T-helper 9 cell (primary cell): ENCODE results near the gene ACP2.
A peak's percentile ranks its signal among the peaks of the same experiment; 100 is the strongest.

Experiments
- DNase-seq: peaks from one replicate; pipeline ENCODE4 v3.0.0-alpha.2; 2020
- total RNA-seq, 2 donors: gene quantifications; one replicate each; lab custom pipeline; 2026; lab: John Stamatoyannopoulos, UW

ACP2 gene
- total RNA-seq: 14.5 to 25.2 reads per million in 2 donors

- peak; percentile 75 for DNase-seq
Measured at GRCh38 chr11:47248664-47249377, at the start of gene ACP2. ACP2 (minus strand) TSS chr11:47248814; CDS start chr11:47248789, 25 bp downstream.

- DNase-seq: no peak
Measured at GRCh38 chr11:47296045-47296444, 47.4 kb upstream of the ACP2 start.

GRCh38 chr11:47295385-47295784 lies 46.8 kb upstream of the ACP2 start:
- no peak for DNase-seq

GRCh38 chr11:47289856-47290255 lies 41.2 kb upstream of the ACP2 start:
- no peak for DNase-seq

- no peak for DNase-seq
Measured at GRCh38 chr11:47288066-47288465, 39.5 kb upstream of the ACP2 start.

GRCh38 chr11:47285969-47286770 lies 37.6 kb upstream of the ACP2 start:
- no peak for DNase-seq

GRCh38 chr11:47284151-47284550 lies 35.5 kb upstream of the ACP2 start:
- DNase-seq: no peak

GRCh38 chr11:47282462-47282861 lies 33.8 kb upstream of the ACP2 start:
- no peak for DNase-seq

GRCh38 chr11:47280860-47281259 lies 32.2 kb upstream of the ACP2 start:
- no peak for DNase-seq

GRCh38 chr11:47280099-47280498 lies 31.5 kb upstream of the ACP2 start:
- no peak for DNase-seq

- no peak for DNase-seq
Measured at GRCh38 chr11:47278769-47279168, 30.2 kb upstream of the ACP2 start.

GRCh38 chr11:47278058-47278457 lies 29.4 kb upstream of the ACP2 start:
- DNase-seq: no peak

- no peak for DNase-seq
Measured at GRCh38 chr11:47276923-47277322, 28.3 kb upstream of the ACP2 start.

GRCh38 chr11:47274495-47275235 lies 26.1 kb upstream of the ACP2 start:
- no peak for DNase-seq

GRCh38 chr11:47272706-47273105 lies 24.1 kb upstream of the ACP2 start:
- no peak for DNase-seq

- no peak for DNase-seq
Measured at GRCh38 chr11:47271961-47272661, 23.5 kb upstream of the ACP2 start.

- DNase-seq: no peak
Measured at GRCh38 chr11:47271328-47271727, 22.7 kb upstream of the ACP2 start.

- DNase-seq: peak; percentile 12
Measured at GRCh38 chr11:47270331-47271271, 22.0 kb upstream of the ACP2 start.

- DNase-seq: peak; percentile 88
Measured at GRCh38 chr11:47269829-47270305, 21.3 kb upstream of the ACP2 start, which contains the start of gene MADD. MADD (plus strand) TSS chr11:47270133.

- peak; percentile 76 for DNase-seq
Measured at GRCh38 chr11:47269002-47269828, 20.6 kb upstream of the ACP2 start.
